ENCODE data around the gene CLSTN2.

The CLSTN2 gene

GRCh38 chr3:140250010-140250855, 315.2 kb downstream of the CLSTN2 start:
- Histone ChIP-seq H3K27ac (no peak overlapping the region), H3K9me3 (replicated peaks in 1 of 11) (no peaks in the 10 kb centered on the region)
- TF ChIP-seq Cebpa-rat (IDR thresholded peaks at IDR 0.05): no peak

GRCh38 chr3:140250945-140251344, 316.0 kb downstream of the CLSTN2 start:
- Histone ChIP-seq H3K4me3 (no peak overlapping the region), H3K27ac (no peak overlapping the region), H3K36me3 (no peaks in the 10 kb centered on the region), H4K20me1 (no peaks in the 10 kb centered on the region), H3K27me3 (no peaks in the 10 kb centered on the region), H3K4me2 (no peak overlapping the region), H3K9ac (no peak overlapping the region), H3K9me3 (replicated peaks in 1 of 11) (no peaks in the 10 kb centered on the region), H3K4me1 (no peaks in the 10 kb centered on the region)
- TF ChIP-seq Cebpa-rat (IDR thresholded peaks at IDR 0.05): no peak

More at GRCh38 chr3:140250010-140250855, 315.2 kb downstream of the CLSTN2 start:
- Histone ChIP-seq H3K27me3 (no peaks in the 10 kb centered on the region), H4K20me1 (no peaks in the 10 kb centered on the region), H3K4me2 (no peak overlapping the region), H3K4me1 (no peaks in the 10 kb centered on the region), H3K9ac (no peak overlapping the region), H3K36me3 (no peaks in the 10 kb centered on the region), H3K4me3 (no peak overlapping the region)

GRCh38 chr3:140251678-140252077, 316.7 kb downstream of the CLSTN2 start:
- H3K27me3 ChIP-seq: no peaks in the 10 kb centered on the region
- no peak overlapping the region for H3K9ac ChIP-seq
- no peaks in the 10 kb centered on the region for H3K36me3 ChIP-seq
- no peaks in the 10 kb centered on the region for H3K4me1 ChIP-seq
- H3K27ac ChIP-seq: no peak overlapping the region
- no peak for TF ChIP-seq Cebpa-rat (IDR thresholded peaks at IDR 0.05)
- no peak overlapping the region for H3K4me3 ChIP-seq
- no peaks in the 10 kb centered on the region for H4K20me1 ChIP-seq
- no peak overlapping the region for H3K4me2 ChIP-seq
- no peaks in the 10 kb centered on the region for H3K9me3 ChIP-seq (replicated peaks in 1 of 11)

GRCh38 chr3:140252812-140253656, 318.0 kb downstream of the CLSTN2 start:
- Histone ChIP-seq H3K4me3 (no peak overlapping the region), H3K9ac (no peak overlapping the region), H3K4me2 (no peak overlapping the region), H3K4me1 (peaks cover 0 to under 1% (median 0%) of the 10 kb centered on the region in 10 experiments; a peak in 1 of 20 replicates), H3K36me3 (no peaks in the 10 kb centered on the region), H4K20me1 (no peaks in the 10 kb centered on the region), H3K27me3 (no peaks in the 10 kb centered on the region), H3K9me3 (replicated peaks in 1 of 11) (no peaks in the 10 kb centered on the region), H3K27ac (no peak overlapping the region)
- peak in 9 of 11 experiments; percentile 23 to 93 (median 54); a peak in 12 of 22 replicates for TF ChIP-seq Cebpa-rat (IDR thresholded peaks at IDR 0.05)

GRCh38 chr3:140258222-140258724, 323.3 kb downstream of the CLSTN2 start:
- no peak for TF ChIP-seq Cebpa-rat (IDR thresholded peaks at IDR 0.05)
- H3K4me3 ChIP-seq: no peak overlapping the region

GRCh38 chr3:140265302-140265701, 330.3 kb downstream of the CLSTN2 start:
- Histone ChIP-seq H3K36me3 (no peaks in the 10 kb centered on the region), H4K20me1 (no peaks in the 10 kb centered on the region), H3K9ac (no peak overlapping the region), H3K4me3 (no peak overlapping the region), H3K27me3 (no peaks in the 10 kb centered on the region), H3K4me1 (no peaks in the 10 kb centered on the region), H3K9me3 (replicated peaks in 1 of 11) (no peaks in the 10 kb centered on the region), H3K27ac (no peak overlapping the region), H3K4me2 (no peak overlapping the region)
- TF ChIP-seq Cebpa-rat (IDR thresholded peaks at IDR 0.05): no peak

More at GRCh38 chr3:140258222-140258724, 323.3 kb downstream of the CLSTN2 start:
- no peaks in the 10 kb centered on the region for H3K27me3 ChIP-seq
- no peak overlapping the region for H3K9ac ChIP-seq
- no peak overlapping the region for H3K27ac ChIP-seq
- H3K4me1 ChIP-seq: peaks cover 0 to 7% (median 0%) of the 10 kb centered on the region in 10 experiments; a peak in 3 of 20 replicates
- no peaks in the 10 kb centered on the region for H3K36me3 ChIP-seq
- H3K9me3 ChIP-seq (replicated peaks in 1 of 11): no peaks in the 10 kb centered on the region
- H4K20me1 ChIP-seq: no peaks in the 10 kb centered on the region
- no peak overlapping the region for H3K4me2 ChIP-seq

- Histone ChIP-seq H3K4me2 (no peak overlapping the region), H3K9ac (no peak overlapping the region), H3K4me3 (no peak overlapping the region), H4K20me1 (no peaks in the 10 kb centered on the region), H3K27me3 (no peaks in the 10 kb centered on the region), H3K27ac (no peak overlapping the region), H3K4me1 (no peaks in the 10 kb centered on the region), H3K9me3 (replicated peaks in 1 of 11) (no peaks in the 10 kb centered on the region), H3K36me3 (no peaks in the 10 kb centered on the region)
- no peak for TF ChIP-seq Cebpa-rat (IDR thresholded peaks at IDR 0.05)
Measured at GRCh38 chr3:140268103-140268502, 333.1 kb downstream of the CLSTN2 start.

GRCh38 chr3:140268610-140269009, 333.6 kb downstream of the CLSTN2 start:
- Histone ChIP-seq H4K20me1 (no peaks in the 10 kb centered on the region), H3K9ac (no peak overlapping the region), H3K27ac (no peak overlapping the region), H3K9me3 (replicated peaks in 1 of 11) (no peaks in the 10 kb centered on the region), H3K27me3 (no peaks in the 10 kb centered on the region), H3K36me3 (no peaks in the 10 kb centered on the region), H3K4me1 (no peaks in the 10 kb centered on the region), H3K4me2 (no peak overlapping the region), H3K4me3 (no peak overlapping the region)
- TF ChIP-seq Cebpa-rat (IDR thresholded peaks at IDR 0.05): peak in 5 of 11 experiments; percentile 32 to 69 (median 40); a peak in 6 of 22 replicates

GRCh38 chr3:140270329-140270728, 335.3 kb downstream of the CLSTN2 start:
- H3K4me3 ChIP-seq: no peak overlapping the region
- no peak overlapping the region for H3K9ac ChIP-seq
- no peaks in the 10 kb centered on the region for H3K9me3 ChIP-seq (replicated peaks in 1 of 11)
- H3K36me3 ChIP-seq: no peaks in the 10 kb centered on the region
- no peaks in the 10 kb centered on the region for H3K27me3 ChIP-seq
- no peaks in the 10 kb centered on the region for H3K4me1 ChIP-seq
- H3K4me2 ChIP-seq: no peak overlapping the region
- no peak for TF ChIP-seq Cebpa-rat (IDR thresholded peaks at IDR 0.05)
- no peak overlapping the region for H3K27ac ChIP-seq
- H4K20me1 ChIP-seq: no peaks in the 10 kb centered on the region
